ENCODE results near the gene COL5A1.
A peak's percentile ranks its signal among the peaks of the same experiment; 100 is the strongest.

COL5A1 gene

DNA sequence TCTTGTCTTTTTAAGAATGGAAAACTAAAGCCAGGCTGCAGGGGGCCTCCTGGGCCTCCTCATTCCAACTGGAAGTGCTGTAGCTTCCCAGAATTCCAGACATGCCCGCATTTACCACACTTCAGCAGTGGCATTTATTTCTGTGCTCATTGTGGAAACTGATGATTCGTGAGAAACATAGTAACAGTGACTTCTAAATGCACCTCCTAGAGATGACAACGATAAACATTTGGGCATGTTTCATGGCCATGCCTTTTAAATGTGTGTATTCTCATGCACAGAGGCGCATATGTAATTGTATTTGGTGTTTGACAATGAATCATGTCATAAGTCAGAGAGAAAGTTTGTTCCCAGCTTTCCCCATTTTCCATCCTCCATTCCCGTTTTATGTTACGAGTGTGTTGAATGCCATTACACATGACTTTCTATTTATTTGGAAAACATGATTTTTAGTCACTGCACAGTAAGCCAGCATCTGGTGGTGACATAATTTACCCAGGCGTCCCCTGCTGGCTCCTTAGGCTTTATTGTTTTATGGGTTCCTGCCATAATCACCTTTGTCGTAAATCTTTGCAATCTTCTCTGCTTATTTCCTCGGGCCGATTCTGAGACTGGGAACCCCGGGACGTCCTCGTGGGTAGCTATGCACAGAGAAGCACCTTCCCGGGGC is 170.2 kb downstream of the COL5A1 start:
- Histone ChIP-seq H3K4me1 (peaks cover 10% of the 10 kb centered on the region; the same call in 1 of the 2 replicates), H4K20me1 (peaks cover 55% of the 10 kb centered on the region), H3K9ac (no peak overlapping the region), H3K36me3 (peaks cover 95% of the 10 kb centered on the region), H3K27ac (no peak overlapping the region), H3K9me3 (no peaks in the 10 kb centered on the region), H3K4me2 (no peak overlapping the region), H3K27me3 (no peaks in the 10 kb centered on the region), H3K4me3 (no peak overlapping the region)
- no peak for TF ChIP-seq Cebpa-rat (IDR thresholded peaks at IDR 0.05)

DNA sequence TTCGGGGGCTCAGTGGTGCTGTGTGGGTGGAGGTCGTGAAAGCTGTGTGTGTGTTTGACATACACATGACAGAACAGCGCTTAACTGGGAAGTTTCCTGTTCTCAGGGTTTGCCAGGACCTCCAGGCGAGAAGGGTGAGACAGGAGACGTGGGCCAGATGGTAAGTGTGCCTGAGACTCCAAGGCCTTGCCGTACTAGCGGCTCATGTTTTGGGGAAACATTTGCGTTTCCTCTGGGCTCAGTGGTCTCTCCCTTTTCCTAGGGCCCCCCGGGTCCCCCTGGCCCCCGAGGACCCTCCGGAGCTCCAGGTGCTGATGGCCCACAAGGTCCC is 170.7 kb downstream of the COL5A1 start:
- Histone ChIP-seq H3K27me3 (no peaks in the 10 kb centered on the region), H3K27ac (no peak overlapping the region), H3K36me3 (peaks cover 100% of the 10 kb centered on the region), H3K4me3 (no peak overlapping the region), H3K9me3 (no peaks in the 10 kb centered on the region), H3K4me1 (peaks cover 10% of the 10 kb centered on the region; the same call in 1 of the 2 replicates), H3K4me2 (no peak overlapping the region), H3K9ac (no peak overlapping the region), H4K20me1 (peaks cover 55% of the 10 kb centered on the region)
- TF ChIP-seq Cebpa-rat (IDR thresholded peaks at IDR 0.05): no peak

DNA sequence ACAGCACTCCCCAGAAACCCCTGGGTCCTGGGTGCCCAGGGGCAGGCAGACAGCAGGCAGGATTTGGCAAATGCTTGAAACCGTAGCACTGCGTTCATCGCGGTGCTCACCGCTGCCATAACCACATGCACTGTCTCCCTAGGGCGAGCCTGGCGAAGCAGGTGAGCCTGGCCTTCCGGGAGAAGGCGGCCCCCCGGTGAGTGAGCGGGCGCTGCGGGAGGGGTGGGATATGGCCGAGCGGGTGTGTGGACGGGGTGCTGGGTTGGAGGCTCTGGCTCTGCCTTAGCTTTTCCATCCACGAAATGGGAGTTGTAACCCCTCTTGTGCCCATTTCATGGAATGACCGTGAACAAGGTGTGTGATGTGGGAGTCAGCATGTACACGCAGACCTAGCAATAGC is 172.2 kb downstream of the COL5A1 start:
- no peak overlapping the region for H3K27ac ChIP-seq
- H3K9ac ChIP-seq: no peak overlapping the region
- no peaks in the 10 kb centered on the region for H3K9me3 ChIP-seq
- no peaks in the 10 kb centered on the region for H3K27me3 ChIP-seq
- H3K36me3 ChIP-seq: peaks cover 100% of the 10 kb centered on the region
- no peak for TF ChIP-seq Cebpa-rat (IDR thresholded peaks at IDR 0.05)
- H3K4me2 ChIP-seq: no peak overlapping the region
- peaks cover 61% of the 10 kb centered on the region for H4K20me1 ChIP-seq
- peaks cover 10% of the 10 kb centered on the region for H3K4me1 ChIP-seq
- H3K4me3 ChIP-seq: no peak overlapping the region

DNA sequence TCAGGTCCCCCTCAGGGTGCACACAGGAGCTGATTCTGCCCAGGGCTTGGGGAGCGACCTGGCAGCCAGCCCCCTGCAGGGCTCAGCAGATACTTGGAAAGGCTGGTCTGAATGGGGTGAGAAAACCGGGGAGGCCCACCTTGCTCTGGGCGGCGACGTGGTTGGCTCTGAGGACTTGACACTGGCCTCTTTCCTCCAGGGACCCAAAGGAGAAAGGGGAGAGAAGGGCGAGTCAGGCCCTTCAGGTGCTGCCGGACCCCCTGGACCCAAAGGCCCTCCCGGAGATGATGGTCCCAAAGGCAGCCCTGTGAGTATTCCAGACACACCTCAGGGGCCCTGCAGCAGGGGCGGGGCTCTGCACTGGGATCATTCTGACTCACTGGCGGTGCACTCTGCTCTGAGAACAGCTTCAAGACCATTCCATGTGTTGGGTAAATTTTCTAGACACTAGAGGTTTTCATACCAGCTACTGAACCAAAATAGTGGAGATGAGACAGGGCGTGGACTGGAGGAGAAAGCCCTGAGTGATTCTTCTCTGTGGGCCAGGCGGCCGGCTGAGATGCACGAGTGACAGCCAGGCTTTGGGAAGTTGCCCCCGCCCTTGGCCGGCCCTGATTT is 173.1 kb downstream of the COL5A1 start:
- H3K9ac ChIP-seq: no peak overlapping the region
- no peak overlapping the region for H3K27ac ChIP-seq
- H3K4me2 ChIP-seq: no peak overlapping the region
- H3K9me3 ChIP-seq: no peaks in the 10 kb centered on the region
- H3K36me3 ChIP-seq: peaks cover 98% of the 10 kb centered on the region
- peaks cover 70% of the 10 kb centered on the region for H4K20me1 ChIP-seq
- peaks cover 19% of the 10 kb centered on the region for H3K4me1 ChIP-seq
- no peak overlapping the region for H3K4me3 ChIP-seq
- no peaks in the 10 kb centered on the region for H3K27me3 ChIP-seq
- no peak for TF ChIP-seq Cebpa-rat (IDR thresholded peaks at IDR 0.05)

DNA sequence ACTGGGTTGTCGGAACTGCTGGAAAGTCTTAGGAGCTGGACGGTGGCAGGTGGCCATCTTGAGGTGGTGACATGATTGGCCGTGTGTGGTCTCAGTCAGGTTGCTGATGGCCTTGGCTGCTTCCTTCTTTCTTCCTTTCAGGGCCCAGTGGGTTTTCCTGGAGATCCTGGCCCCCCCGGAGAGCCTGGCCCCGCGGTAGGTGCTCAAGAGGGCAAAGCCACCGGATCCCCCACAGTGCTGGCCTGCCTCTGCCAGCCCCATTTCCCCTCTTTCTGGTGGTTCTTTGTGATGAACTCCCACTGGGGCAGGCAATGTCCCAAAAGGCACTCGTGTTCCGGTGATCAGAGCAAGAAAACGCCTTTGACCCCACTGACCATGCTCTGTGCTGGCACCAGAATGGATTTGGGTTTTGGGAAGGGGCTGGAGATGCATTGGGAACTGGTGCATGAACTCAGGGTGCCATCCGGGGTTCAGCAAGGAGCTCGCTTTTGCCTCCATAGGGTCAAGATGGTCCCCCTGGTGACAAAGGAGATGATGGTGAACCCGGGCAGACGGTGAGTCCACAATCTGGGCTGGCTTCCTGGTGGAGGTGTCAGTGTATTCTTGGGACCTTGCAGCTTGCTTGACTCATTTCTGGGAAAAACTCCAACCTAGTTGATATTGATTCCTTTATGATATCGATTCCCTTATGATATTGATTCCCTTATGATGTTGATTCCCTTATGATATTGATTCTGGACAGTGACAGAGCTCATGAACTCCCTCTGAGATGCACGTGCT is 174.0 kb downstream of the COL5A1 start:
- Histone ChIP-seq H3K4me1 (peaks cover 28% of the 10 kb centered on the region), H3K36me3 (peaks cover 98% of the 10 kb centered on the region), H4K20me1 (peaks cover 75% of the 10 kb centered on the region), H3K4me2 (no peak overlapping the region; the same call in 1 of the 2 replicates), H3K27ac (peak overlapping the region; percentile 26; the same call in 1 of the 2 replicates), H3K4me3 (no peak overlapping the region), H3K9ac (no peak overlapping the region), H3K9me3 (no peaks in the 10 kb centered on the region), H3K27me3 (no peaks in the 10 kb centered on the region)
- no peak for TF ChIP-seq Cebpa-rat (IDR thresholded peaks at IDR 0.05)

DNA sequence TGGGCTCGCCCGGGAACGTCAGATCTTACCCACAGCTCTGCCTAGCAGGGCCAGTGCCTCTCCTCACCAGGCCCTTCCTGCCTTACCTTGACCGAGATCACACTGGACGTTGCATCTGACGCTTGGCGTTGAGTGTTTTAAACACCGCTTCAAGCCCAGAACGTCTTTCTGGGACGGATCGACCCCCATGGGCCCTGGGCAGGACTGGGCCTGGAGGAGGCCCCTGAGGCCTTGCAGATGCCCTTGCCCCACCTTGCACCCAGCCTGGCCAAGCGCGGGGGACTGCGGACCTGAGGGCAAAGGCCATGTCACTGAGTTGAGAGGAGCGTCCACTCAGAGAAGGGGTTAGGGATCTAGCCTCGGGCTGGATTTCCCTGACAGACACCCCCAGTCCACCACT is 174.7 kb downstream of the COL5A1 start:
- Histone ChIP-seq H3K4me3 (no peak overlapping the region), H3K36me3 (peaks cover 98% of the 10 kb centered on the region), H4K20me1 (peaks cover 75% of the 10 kb centered on the region), H3K4me2 (no peak overlapping the region), H3K4me1 (peaks cover 34% of the 10 kb centered on the region), H3K9me3 (no peaks in the 10 kb centered on the region), H3K9ac (no peak overlapping the region), H3K27me3 (no peaks in the 10 kb centered on the region), H3K27ac (no peak overlapping the region)
- no peak for TF ChIP-seq Cebpa-rat (IDR thresholded peaks at IDR 0.05)

DNA sequence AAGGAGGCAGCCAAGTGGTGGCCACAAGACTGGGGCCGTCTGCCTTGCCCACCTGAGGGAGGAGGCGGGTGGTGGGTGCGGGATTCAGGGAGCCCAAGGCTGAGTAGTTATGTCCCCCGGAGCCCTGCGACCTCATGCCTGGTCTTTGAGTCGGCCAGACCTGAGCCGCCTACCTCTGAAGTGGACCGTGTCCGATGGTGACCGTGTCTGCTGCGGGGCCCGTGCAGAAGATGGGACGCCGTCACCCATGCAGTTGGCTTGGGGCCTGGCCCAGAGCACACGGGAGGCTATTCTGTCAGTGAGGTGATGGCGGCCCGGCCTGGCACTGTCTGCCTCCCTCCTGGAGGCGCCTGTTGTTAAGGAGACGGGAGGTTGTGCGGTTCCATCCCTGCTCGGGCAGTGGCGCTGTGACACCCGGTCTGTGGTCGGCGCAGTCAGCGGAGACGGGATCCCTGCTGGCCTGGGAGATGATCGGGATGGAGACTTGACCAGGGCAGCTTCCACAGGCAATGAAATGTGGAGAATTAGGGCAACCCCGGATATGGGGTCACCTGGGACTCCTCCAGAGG is 176.5 kb downstream of the COL5A1 start:
- Histone ChIP-seq H3K4me1 (peaks cover 40% of the 10 kb centered on the region), H3K27me3 (no peaks in the 10 kb centered on the region), H3K9ac (no peak overlapping the region), H3K27ac (no peak overlapping the region), H3K4me2 (no peak overlapping the region), H3K9me3 (no peaks in the 10 kb centered on the region), H3K4me3 (no peak overlapping the region), H4K20me1 (peaks cover 64% of the 10 kb centered on the region), H3K36me3 (peaks cover 97% of the 10 kb centered on the region)
- TF ChIP-seq Cebpa-rat (IDR thresholded peaks at IDR 0.05): no peak

DNA sequence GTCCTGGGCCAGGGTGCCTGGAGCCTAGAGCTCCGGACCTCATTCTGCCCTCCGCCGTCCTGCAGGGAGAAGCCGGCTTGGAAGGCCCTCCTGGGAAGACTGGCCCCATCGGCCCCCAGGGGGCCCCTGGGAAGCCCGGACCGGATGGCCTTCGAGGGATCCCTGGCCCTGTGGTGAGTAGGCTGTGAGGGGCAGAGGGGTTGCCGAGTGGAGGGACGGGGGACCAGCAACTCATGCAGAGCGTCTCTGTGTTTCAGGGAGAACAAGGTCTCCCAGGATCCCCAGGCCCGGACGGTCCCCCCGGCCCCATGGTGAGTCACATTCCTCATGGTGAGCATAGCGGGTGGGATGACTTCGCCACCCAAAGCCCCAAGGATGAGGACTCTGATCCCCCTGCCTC is 177.0 kb downstream of the COL5A1 start:
- peaks cover 97% of the 10 kb centered on the region for H3K36me3 ChIP-seq
- H3K27me3 ChIP-seq: no peaks in the 10 kb centered on the region
- H3K9me3 ChIP-seq: no peaks in the 10 kb centered on the region
- peaks cover 40% of the 10 kb centered on the region for H3K4me1 ChIP-seq
- H3K4me2 ChIP-seq: no peak overlapping the region
- H4K20me1 ChIP-seq: peaks cover 64% of the 10 kb centered on the region
- TF ChIP-seq Cebpa-rat (IDR thresholded peaks at IDR 0.05): no peak
- H3K27ac ChIP-seq: no peak overlapping the region
- no peak overlapping the region for H3K9ac ChIP-seq
- H3K4me3 ChIP-seq: no peak overlapping the region

DNA sequence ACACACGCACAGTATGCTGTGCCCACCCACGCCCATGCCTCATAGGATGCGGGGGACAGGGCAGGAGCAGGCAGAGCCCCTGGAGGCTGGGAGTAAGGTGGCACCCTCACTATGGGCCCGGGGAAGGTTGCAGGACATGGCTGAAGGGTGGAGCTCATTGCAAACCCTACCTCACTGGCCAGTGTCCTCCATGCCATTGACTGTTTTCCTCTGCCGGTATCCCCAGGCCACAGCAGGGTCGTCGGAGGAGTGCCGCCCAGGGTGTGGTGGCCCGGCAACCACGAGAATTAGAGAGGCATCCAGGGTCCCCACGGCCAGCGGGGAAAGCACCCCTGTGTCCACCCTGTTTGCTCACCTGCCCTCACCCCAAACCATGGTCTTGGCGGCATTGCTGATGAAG is 179.3 kb downstream of the COL5A1 start:
- Histone ChIP-seq H3K9ac (no peak overlapping the region), H3K4me1 (peaks cover 30% of the 10 kb centered on the region), H3K9me3 (no peaks in the 10 kb centered on the region), H4K20me1 (peaks cover 48% of the 10 kb centered on the region; the same call in 1 of the 2 replicates), H3K27ac (no peak overlapping the region), H3K36me3 (peaks cover 97% of the 10 kb centered on the region), H3K27me3 (no peaks in the 10 kb centered on the region), H3K4me2 (peak overlapping the region; percentile 57; the same call in 1 of the 2 replicates), H3K4me3 (no peak overlapping the region)
- TF ChIP-seq Cebpa-rat (IDR thresholded peaks at IDR 0.05): no peak

DNA sequence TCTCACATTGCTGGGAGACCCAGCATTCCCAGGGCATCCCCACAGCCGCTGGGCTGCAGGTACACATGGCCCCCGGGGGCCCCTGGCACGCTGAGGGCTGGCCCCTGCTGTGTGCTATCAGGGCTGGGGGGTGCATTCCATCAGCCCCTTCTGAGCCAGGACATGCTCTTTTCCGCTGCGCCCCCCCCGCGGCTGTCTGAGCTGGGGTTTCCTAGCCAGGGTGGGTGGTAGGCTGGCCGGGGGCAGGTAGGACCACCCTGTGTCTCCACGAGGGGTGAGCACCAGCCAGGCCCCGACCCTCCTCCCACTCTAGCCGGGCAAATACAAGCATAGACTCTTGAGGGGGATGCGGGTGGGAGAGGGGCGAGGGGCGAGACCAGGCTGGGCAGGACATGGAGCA is 180.9 kb downstream of the COL5A1 start:
- Histone ChIP-seq H3K9me3 (no peaks in the 10 kb centered on the region), H3K4me2 (no peak overlapping the region), H3K36me3 (peaks cover 97% of the 10 kb centered on the region), H4K20me1 (peaks cover 64% of the 10 kb centered on the region), H3K27ac (no peak overlapping the region), H3K4me3 (no peak overlapping the region), H3K4me1 (peaks cover 40% of the 10 kb centered on the region), H3K9ac (no peak overlapping the region), H3K27me3 (no peaks in the 10 kb centered on the region)
- TF ChIP-seq Cebpa-rat (IDR thresholded peaks at IDR 0.05): no peak
